Measurements from ENCODE around the gene RXFP4. TPM values are rescaled to one million over a fixed set of nuclear protein-coding genes. Genes with fewer than 3 reads are reported as not detected.

The RXFP4 gene
- total and polyA plus RNA-seq, 2 donors (not counting 1 experiment from before 2014, with no cell fraction given), result 0.12 TPM; not detected in 1

DNA sequence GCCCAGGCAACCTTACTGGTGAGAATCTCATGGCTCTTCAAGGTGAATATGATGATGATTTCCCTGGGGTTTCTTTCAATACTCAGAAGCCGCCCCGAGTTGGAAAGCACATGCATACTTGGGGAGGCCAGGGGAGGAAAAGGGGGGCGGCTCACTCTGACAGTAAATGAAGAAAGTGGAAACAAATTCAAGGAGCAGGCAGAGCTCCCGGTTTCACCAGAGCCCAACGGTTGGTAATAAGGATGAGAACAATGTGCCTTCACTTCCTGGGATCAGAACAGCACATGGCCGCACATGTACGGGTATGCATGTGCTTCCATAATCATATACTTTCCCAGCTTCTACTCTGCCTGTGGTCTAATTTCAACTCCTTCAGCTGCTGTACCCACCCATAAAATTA, 40.7 kb downstream of the RXFP4 start:
- H3K4me1 Mint-ChIP-seq, result peaks cover 63% of the 10 kb centered on the region

More for the DNA sequence above, 40.7 kb downstream of the RXFP4 start:
- H3K4me3 Mint-ChIP-seq, result peak overlapping the region; percentile 95
- Histone ChIP-seq H3K4me1 (ENCODE audit: control insufficient read depth in 2 of 2, insufficient read depth in 2 of 2, low read length in 2 of 2) (peaks cover 55 to 65% of the 10 kb centered on the region in 2 donors), H3K4me2 (replicated peaks; ENCODE audit: low read depth, low read length, poor library complexity, severe bottlenecking) (peak overlapping the region; percentile 93), H2AFZ (ENCODE audit: insufficient read depth, low read depth, low read length, poor library complexity, severe bottlenecking) (peak overlapping the region; percentile 21), H3K79me2 (ENCODE audit: control insufficient read depth, insufficient read depth, low read length) (peaks cover 93% of the 10 kb centered on the region), H3K9ac (ENCODE audit: low read length) (peak overlapping the region; percentile 89), H3K27me3 (replicated peaks in 1 of 4; ENCODE audit: control extremely low read depth in 1 of 4, control insufficient read depth in 3 of 4, insufficient read depth in 4 of 4, low read length in 3 of 4) (no peaks in the 10 kb centered on the region), H3K9me3 (ENCODE audit: control extremely low read depth in 1 of 3, control insufficient read depth in 2 of 3, insufficient read depth in 1 of 3, low read length in 2 of 3) (no peaks in the 10 kb centered on the region), H3K4me3 (ENCODE audit: control extremely low read depth in 1 of 5, extremely low read depth in 1 of 5, insufficient read depth in 1 of 5, low read depth in 2 of 5, low read length in 4 of 5) (peak overlapping the region in 3 of 5 experiments; percentile 44 to 81 (median 78)), H3K27ac (ENCODE audit: low read length in 2 of 2) (peak overlapping the region; percentile 70 to 91), H3K36me3 (replicated peaks in 1 of 2; ENCODE audit: control extremely low read depth in 1 of 2, control insufficient read depth in 1 of 2, extremely low read depth in 1 of 2, insufficient read depth in 2 of 2, low read length in 1 of 2) (no peaks in the 10 kb centered on the region), H4K20me1 (ENCODE audit: control insufficient read depth, insufficient read depth, low read length, poor library complexity, severe bottlenecking) (peaks cover 10% of the 10 kb centered on the region)
- ChIA-PET POLR2A (interaction anchor here (0.6 to 4.8 kb wide), 6 partner anchors 12 to 674 kb away, joined by 3 to 44 read pairs (median 4); no protein-coding TSS in a partner anchor), CTCF (interaction anchor here (1.0 to 12.2 kb wide), 12 partner anchors 13 to 115 kb away, joined by 3 to 206 read pairs (median 4); partner anchors contain the start of genes KHDC4 and RXFP4)
- no peak for ATAC-seq (ENCODE audit: low read depth)
- WGBS (ENCODE audit: insufficient coverage), result 74% methylated on average over 3 of the region's 7 CpGs
- H3K27me3 Mint-ChIP-seq, result no peaks in the 10 kb centered on the region
- H3K9me3 Mint-ChIP-seq (ENCODE audit: insufficient read depth), result no peaks in the 10 kb centered on the region
- intact Hi-C loops (cut with micrococcal nuclease), result no loop called here
- no peak for TF ChIP-seq EZH2 (IDR thresholded peaks at IDR 0.05; ENCODE audit: borderline replicate concordance, insufficient read depth, low read depth, low read length, poor library complexity, severe bottlenecking)
- TF ChIP-seq, protein P1, sequence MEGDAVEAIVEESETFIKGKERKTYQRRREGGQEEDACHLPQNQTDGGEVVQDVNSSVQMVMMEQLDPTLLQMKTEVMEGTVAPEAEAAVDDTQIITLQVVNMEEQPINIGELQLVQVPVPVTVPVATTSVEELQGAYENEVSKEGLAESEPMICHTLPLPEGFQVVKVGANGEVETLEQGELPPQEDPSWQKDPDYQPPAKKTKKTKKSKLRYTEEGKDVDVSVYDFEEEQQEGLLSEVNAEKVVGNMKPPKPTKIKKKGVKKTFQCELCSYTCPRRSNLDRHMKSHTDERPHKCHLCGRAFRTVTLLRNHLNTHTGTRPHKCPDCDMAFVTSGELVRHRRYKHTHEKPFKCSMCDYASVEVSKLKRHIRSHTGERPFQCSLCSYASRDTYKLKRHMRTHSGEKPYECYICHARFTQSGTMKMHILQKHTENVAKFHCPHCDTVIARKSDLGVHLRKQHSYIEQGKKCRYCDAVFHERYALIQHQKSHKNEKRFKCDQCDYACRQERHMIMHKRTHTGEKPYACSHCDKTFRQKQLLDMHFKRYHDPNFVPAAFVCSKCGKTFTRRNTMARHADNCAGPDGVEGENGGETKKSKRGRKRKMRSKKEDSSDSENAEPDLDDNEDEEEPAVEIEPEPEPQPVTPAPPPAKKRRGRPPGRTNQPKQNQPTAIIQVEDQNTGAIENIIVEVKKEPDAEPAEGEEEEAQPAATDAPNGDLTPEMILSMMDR (IDR thresholded peaks at IDR 0.05), result no peak
- no peak for DNase-seq
- H3K27ac Mint-ChIP-seq, result peak overlapping the region; percentile 94

Measured in B cell (primary cell).